Measurements from ENCODE around the gene RMRP. TPM values are rescaled to one million over a fixed set of nuclear protein-coding genes. Genes with fewer than 3 reads are reported as not detected.

The RMRP gene
- total and polyA plus RNA-seq, 7 experiments from 2014 or later, result 49.2 to 11,273 (median 7,741) TPM; not detected in 1

DNA sequence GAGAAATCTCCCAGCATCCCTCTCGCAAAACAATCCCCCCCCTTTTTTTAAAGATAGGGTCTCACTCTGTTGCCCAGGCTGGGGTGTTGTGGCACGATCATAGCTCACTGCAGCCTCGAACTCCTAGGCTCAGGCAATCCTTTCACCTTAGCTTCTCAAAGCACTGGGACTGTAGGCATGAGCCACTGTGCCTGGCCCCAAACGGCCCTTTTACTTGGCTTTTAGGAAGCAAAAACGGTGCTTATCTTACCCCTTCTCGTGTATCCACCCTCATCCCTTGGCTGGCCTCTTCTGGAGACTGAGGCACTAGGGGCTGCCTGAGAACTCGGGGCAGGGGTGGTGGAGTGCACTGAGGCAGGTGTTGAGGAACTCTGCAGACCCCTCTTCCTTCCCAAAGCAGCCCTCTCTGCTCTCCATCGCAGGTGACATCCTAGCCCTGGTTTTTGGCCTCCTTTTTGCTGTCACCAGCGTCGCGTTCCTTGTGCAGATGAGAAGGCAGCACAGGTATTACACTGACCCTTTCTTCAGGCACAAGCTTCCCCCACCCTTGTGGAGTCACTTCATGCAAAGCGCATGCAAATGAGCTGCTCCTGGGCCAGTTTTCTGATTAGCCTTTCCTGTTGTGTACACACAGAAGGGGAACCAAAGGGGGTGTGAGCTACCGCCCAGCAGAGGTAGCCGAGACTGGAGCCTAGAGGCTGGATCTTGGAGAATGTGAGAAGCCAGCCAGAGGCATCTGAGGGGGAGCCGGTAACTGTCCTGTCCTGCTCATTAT is 22.7 kb upstream of the RMRP start:
- H3K9me3 ChIP-seq (ENCODE audit: control insufficient read depth in 2 of 3, low read length in 3 of 3), result no peaks in the 10 kb centered on the region
- H3K4me3 ChIP-seq (ENCODE audit: low read length), result no peak overlapping the region
- no peak overlapping the region for H3K27ac ChIP-seq (ENCODE audit: low read depth, low read length)
- H3K27me3 Mint-ChIP-seq, result peaks cover 0 to 16% (median 3%) of the 10 kb centered on the region in 5 donors
- peaks cover 0 to 4% (median 0%) of the 10 kb centered on the region in 5 donors for H3K36me3 Mint-ChIP-seq
- no peak overlapping the region for H3K27ac Mint-ChIP-seq
- ATAC-seq (no peak), DNase-seq (no peak)
- H3K4me3 Mint-ChIP-seq, result no peak overlapping the region
- CTCF ChIA-PET, result no interaction called here
- POLR2A ChIA-PET, result no interaction called here
- no peaks in the 10 kb centered on the region for H3K27me3 ChIP-seq (ENCODE audit: control insufficient read depth in 2 of 2, insufficient read depth in 2 of 2, low read length in 2 of 2)
- peaks cover 5 to 12% (median 9%) of the 10 kb centered on the region in 7 donors for H3K4me1 Mint-ChIP-seq
- peaks cover 0 to 12% (median 0%) of the 10 kb centered on the region in 3 experiments for H3K36me3 ChIP-seq (ENCODE audit: control insufficient read depth in 2 of 3, insufficient read depth in 3 of 3, low read length in 3 of 3)
- H3K4me1 ChIP-seq (ENCODE audit: control insufficient read depth in 2 of 2, insufficient read depth in 2 of 2, low read length in 2 of 2), result peaks cover 0 to 6% of the 10 kb centered on the region in 2 donors
- intact Hi-C loops (cut with micrococcal nuclease), result no loop called here
- H3K9me3 Mint-ChIP-seq, result no peaks in the 10 kb centered on the region

DNA sequence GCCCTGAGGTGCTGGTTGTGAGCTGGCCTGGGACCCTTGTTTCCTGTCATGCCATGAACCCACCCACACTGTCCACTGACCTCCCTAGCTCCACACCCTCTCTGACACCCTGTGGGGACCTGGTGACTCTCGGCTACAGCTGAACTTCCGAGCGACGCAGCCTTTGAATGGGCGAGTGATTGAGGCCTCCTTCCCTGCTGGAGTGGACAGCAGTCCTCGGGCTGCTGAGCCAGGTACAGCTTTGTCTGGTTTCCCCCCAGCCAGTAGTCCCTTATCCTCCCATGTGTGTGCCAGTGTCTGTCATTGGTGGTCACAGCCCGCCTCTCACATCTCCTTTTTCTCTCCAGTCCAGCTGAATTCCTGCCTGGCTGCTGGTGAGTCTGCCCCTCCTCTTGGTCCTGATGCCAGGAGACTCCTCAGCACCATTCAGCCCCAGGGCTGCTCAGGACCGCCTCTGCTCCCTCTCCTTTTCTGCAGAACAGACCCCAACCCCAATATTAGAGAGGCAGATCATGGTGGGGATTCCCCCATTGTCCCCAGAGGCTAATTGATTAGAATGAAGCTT is 22.0 kb upstream of the RMRP start:
- Histone ChIP-seq H3K27me3 (ENCODE audit: control insufficient read depth in 2 of 2, insufficient read depth in 2 of 2, low read length in 2 of 2) (no peaks in the 10 kb centered on the region), H3K36me3 (ENCODE audit: control insufficient read depth in 2 of 3, insufficient read depth in 3 of 3, low read length in 3 of 3) (peaks cover 0 to 7% (median 0%) of the 10 kb centered on the region in 3 experiments), H3K4me3 (ENCODE audit: low read length) (no peak overlapping the region), H3K27ac (ENCODE audit: low read depth, low read length) (no peak overlapping the region), H3K4me1 (ENCODE audit: control insufficient read depth in 2 of 2, insufficient read depth in 2 of 2, low read length in 2 of 2) (peaks cover 0 to 11% of the 10 kb centered on the region in 2 donors), H3K9me3 (ENCODE audit: control insufficient read depth in 2 of 3, low read length in 3 of 3) (no peaks in the 10 kb centered on the region)
- no peaks in the 10 kb centered on the region for H3K9me3 Mint-ChIP-seq
- peaks cover 0 to 16% (median 3%) of the 10 kb centered on the region in 5 donors for H3K27me3 Mint-ChIP-seq
- DNase-seq (no peak), ATAC-seq (no peak)
- intact Hi-C loops (cut with micrococcal nuclease), result no loop called here
- ChIA-PET POLR2A (interaction anchor here (1.0 kb wide), 1 partner anchor 15 kb away, joined by 3 read pairs; the partner anchor contains the start of gene ARHGEF39), CTCF (no interaction called here)
- peaks cover 0 to 4% (median 0%) of the 10 kb centered on the region in 5 donors for H3K36me3 Mint-ChIP-seq
- no peak overlapping the region for H3K4me3 Mint-ChIP-seq
- peaks cover 5 to 13% (median 9%) of the 10 kb centered on the region in 7 donors for H3K4me1 Mint-ChIP-seq
- H3K27ac Mint-ChIP-seq, result no peak overlapping the region

DNA sequence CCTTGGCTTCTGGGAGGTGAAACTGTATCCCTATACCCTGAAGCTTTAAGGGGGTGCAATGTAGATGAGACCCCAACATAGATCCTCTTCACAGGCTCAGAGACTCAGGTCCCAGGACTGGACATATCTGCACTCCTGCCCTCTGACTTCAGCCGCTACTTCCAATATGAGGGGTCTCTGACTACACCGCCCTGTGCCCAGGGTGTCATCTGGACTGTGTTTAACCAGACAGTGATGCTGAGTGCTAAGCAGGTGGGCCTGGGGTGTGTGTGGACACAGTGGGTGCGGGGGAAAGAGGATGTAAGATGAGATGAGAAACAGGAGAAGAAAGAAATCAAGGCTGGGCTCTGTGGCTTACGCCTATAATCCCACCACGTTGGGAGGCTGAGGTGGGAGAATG is 21.3 kb upstream of the RMRP start:
- H3K27ac ChIP-seq (ENCODE audit: low read depth, low read length), result no peak overlapping the region
- DNase-seq (no peak), ATAC-seq (no peak)
- H3K27me3 ChIP-seq (ENCODE audit: control insufficient read depth in 2 of 2, insufficient read depth in 2 of 2, low read length in 2 of 2), result peaks cover 0 to 3% of the 10 kb centered on the region in 2 donors
- intact Hi-C loops (cut with micrococcal nuclease), result no loop called here
- H3K4me1 Mint-ChIP-seq, result peaks cover 11 to 20% (median 14%) of the 10 kb centered on the region in 7 donors
- no peaks in the 10 kb centered on the region for H3K9me3 Mint-ChIP-seq
- H3K36me3 ChIP-seq (ENCODE audit: control insufficient read depth in 2 of 3, insufficient read depth in 3 of 3, low read length in 3 of 3), result peaks cover 0 to 4% (median 0%) of the 10 kb centered on the region in 3 experiments
- ChIA-PET CTCF (interaction anchor here (0.5 kb wide), 1 partner anchor 34 kb away, joined by 3 read pairs; no protein-coding TSS in a partner anchor), POLR2A (interaction anchor here (1.0 kb wide), 1 partner anchor 14 kb away, joined by 3 read pairs; the partner anchor contains the start of gene ARHGEF39)
- H3K4me3 ChIP-seq (ENCODE audit: low read length), result no peak overlapping the region
- no peak overlapping the region for H3K27ac Mint-ChIP-seq
- no peaks in the 10 kb centered on the region for H3K9me3 ChIP-seq (ENCODE audit: control insufficient read depth in 2 of 3, low read length in 3 of 3)
- H3K4me3 Mint-ChIP-seq, result peak overlapping the region in 1 of 10 donors; percentile 34
- H3K36me3 Mint-ChIP-seq, result peaks cover 0 to 5% (median 0%) of the 10 kb centered on the region in 5 donors
- peaks cover 0 to 11% of the 10 kb centered on the region in 2 donors for H3K4me1 ChIP-seq (ENCODE audit: control insufficient read depth in 2 of 2, insufficient read depth in 2 of 2, low read length in 2 of 2)
- H3K27me3 Mint-ChIP-seq, result peaks cover 0 to 23% (median 9%) of the 10 kb centered on the region in 5 donors

DNA sequence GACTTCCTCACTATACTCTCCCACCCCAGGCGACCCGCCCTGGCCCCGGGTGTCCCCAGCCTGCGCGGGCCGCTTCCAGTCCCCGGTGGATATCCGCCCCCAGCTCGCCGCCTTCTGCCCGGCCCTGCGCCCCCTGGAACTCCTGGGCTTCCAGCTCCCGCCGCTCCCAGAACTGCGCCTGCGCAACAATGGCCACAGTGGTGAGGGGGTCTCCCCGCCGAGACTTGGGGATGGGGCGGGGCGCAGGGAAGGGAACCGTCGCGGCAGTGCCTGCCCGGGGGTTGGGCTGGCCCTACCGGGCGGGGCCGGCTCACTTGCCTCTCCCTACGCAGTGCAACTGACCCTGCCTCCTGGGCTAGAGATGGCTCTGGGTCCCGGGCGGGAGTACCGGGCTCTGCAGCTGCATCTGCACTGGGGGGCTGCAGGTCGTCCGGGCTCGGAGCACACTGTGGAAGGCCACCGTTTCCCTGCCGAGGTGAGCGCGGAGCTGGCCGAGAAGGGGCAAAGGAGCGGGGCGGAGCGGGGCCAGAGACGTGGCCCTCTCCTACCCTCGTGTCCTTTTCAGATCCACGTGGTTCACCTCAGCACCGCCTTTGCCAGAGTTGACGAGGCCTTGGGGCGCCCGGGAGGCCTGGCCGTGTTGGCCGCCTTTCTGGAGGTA is 18.0 kb upstream of the RMRP start:
- POLR2A ChIA-PET, result interaction anchor here (0.8 to 1.6 kb wide), 6 partner anchors 10 to 28 kb away, joined by 3 to 7 read pairs (median 4); partner anchors contain the start of genes CCDC107 and RMRP
- peaks cover 0 to 4% of the 10 kb centered on the region in 2 donors for H3K27me3 ChIP-seq (ENCODE audit: control insufficient read depth in 2 of 2, insufficient read depth in 2 of 2, low read length in 2 of 2)
- CTCF ChIA-PET, result interaction anchor here (0.8 to 4.4 kb wide), 6 partner anchors 13 to 166 kb away, joined by 3 to 21 read pairs (median 3); no protein-coding TSS in a partner anchor
- H3K27ac ChIP-seq (ENCODE audit: low read depth, low read length), result no peak overlapping the region
- peaks cover 0 to 11% of the 10 kb centered on the region in 2 donors for H3K4me1 ChIP-seq (ENCODE audit: control insufficient read depth in 2 of 2, insufficient read depth in 2 of 2, low read length in 2 of 2)
- intact Hi-C loops (cut with micrococcal nuclease), result loop anchor here in 1 of 2 donors (1.0 to 2.0 kb wide), 2 partner anchors 12 to 15 kb away; no protein-coding TSS in a partner anchor
- peak overlapping the region; percentile 53 to 89 (median 76) for H3K4me3 Mint-ChIP-seq
- H3K36me3 Mint-ChIP-seq, result peaks cover 0 to 5% (median 0%) of the 10 kb centered on the region in 5 donors
- H3K4me1 Mint-ChIP-seq, result peaks cover 8 to 20% (median 14%) of the 10 kb centered on the region in 7 donors
- H3K4me3 ChIP-seq (ENCODE audit: low read length), result peak overlapping the region; percentile 39
- H3K9me3 Mint-ChIP-seq, result no peaks in the 10 kb centered on the region
- H3K27me3 Mint-ChIP-seq, result peaks cover 0 to 35% (median 9%) of the 10 kb centered on the region in 5 donors
- DNase-seq, result peak in 4 of 9 donors; percentile 12 to 41 (median 27)
- no peaks in the 10 kb centered on the region for H3K36me3 ChIP-seq (ENCODE audit: control insufficient read depth in 2 of 3, insufficient read depth in 3 of 3, low read length in 3 of 3)
- H3K9me3 ChIP-seq (ENCODE audit: control insufficient read depth in 2 of 3, low read length in 3 of 3), result no peaks in the 10 kb centered on the region
- peak overlapping the region in 3 of 9 donors; percentile 18 to 79 (median 33) for H3K27ac Mint-ChIP-seq
- peak; percentile 74 for ATAC-seq

DNA sequence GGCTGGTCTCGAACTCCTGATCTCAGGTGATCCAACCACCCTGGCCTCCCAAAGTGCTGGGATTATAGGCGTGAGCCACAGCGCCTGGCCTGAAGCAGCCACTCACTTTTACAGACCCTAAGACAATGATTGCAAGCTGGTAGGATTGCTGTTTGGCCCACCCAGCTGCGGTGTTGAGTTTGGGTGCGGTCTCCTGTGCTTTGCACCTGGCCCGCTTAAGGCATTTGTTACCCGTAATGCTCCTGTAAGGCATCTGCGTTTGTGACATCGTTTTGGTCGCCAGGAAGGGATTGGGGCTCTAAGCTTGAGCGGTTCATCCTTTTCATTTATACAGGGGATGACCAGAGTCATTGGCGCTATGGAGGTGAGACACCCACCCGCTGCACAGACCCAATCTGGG is 17.4 kb upstream of the RMRP start:
- H3K36me3 Mint-ChIP-seq, result peaks cover 0 to 5% (median 0%) of the 10 kb centered on the region in 5 donors

DNA sequence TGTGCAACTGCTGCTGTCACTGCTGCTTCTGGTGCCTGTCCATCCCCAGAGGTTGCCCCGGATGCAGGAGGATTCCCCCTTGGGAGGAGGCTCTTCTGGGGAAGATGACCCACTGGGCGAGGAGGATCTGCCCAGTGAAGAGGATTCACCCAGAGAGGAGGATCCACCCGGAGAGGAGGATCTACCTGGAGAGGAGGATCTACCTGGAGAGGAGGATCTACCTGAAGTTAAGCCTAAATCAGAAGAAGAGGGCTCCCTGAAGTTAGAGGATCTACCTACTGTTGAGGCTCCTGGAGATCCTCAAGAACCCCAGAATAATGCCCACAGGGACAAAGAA is 16.2 kb upstream of the RMRP start:
- H3K4me1 ChIP-seq (ENCODE audit: control insufficient read depth in 2 of 2, insufficient read depth in 2 of 2, low read length in 2 of 2), result peaks cover 0 to 11% of the 10 kb centered on the region in 2 donors
- Mint-ChIP-seq H3K4me1 (peaks cover 8 to 20% (median 14%) of the 10 kb centered on the region in 7 donors), H3K27me3 (peaks cover 0 to 35% (median 9%) of the 10 kb centered on the region in 5 donors), H3K9me3 (no peaks in the 10 kb centered on the region), H3K27ac (no peak overlapping the region), H3K36me3 (peaks cover 0 to 5% (median 0%) of the 10 kb centered on the region in 5 donors), H3K4me3 (peak overlapping the region in 3 of 10 donors; percentile 59 to 89 (median 62))
- H3K36me3 ChIP-seq (ENCODE audit: control insufficient read depth in 2 of 3, insufficient read depth in 3 of 3, low read length in 3 of 3), result no peaks in the 10 kb centered on the region
- no peak overlapping the region for H3K27ac ChIP-seq (ENCODE audit: low read depth, low read length)
- H3K4me3 ChIP-seq (ENCODE audit: low read length), result no peak overlapping the region
- intact Hi-C loops (cut with micrococcal nuclease), result no loop called here
- ATAC-seq (no peak), DNase-seq (no peak)
- CTCF ChIA-PET, result interaction anchor here (0.8 to 4.4 kb wide), 3 partner anchors 22 to 28 kb away, joined by 3 to 21 read pairs (median 3); no protein-coding TSS in a partner anchor
- POLR2A ChIA-PET, result interaction anchor here (1.1 kb wide), 1 partner anchor 9 kb away, joined by 3 read pairs; the partner anchor contains the start of gene ARHGEF39
- H3K9me3 ChIP-seq (ENCODE audit: control insufficient read depth in 2 of 3, low read length in 3 of 3), result no peaks in the 10 kb centered on the region
- H3K27me3 ChIP-seq (ENCODE audit: control insufficient read depth in 2 of 2, insufficient read depth in 2 of 2, low read length in 2 of 2), result peaks cover 0 to 4% of the 10 kb centered on the region in 2 donors

More for the DNA sequence above, 17.4 kb upstream of the RMRP start:
- ChIA-PET POLR2A (interaction anchor here (0.7 to 1.6 kb wide), 7 partner anchors 9 to 237 kb away, joined by 3 to 7 read pairs (median 4); partner anchors contain the start of genes CCDC107 and RMRP), CTCF (interaction anchor here (0.9 to 4.4 kb wide), 3 partner anchors 13 to 26 kb away, joined by 3 to 21 read pairs (median 3); no protein-coding TSS in a partner anchor)
- Mint-ChIP-seq H3K27ac (no peak overlapping the region), H3K4me3 (peak overlapping the region; percentile 17 to 89 (median 72)), H3K27me3 (peaks cover 0 to 35% (median 9%) of the 10 kb centered on the region in 5 donors), H3K9me3 (no peaks in the 10 kb centered on the region), H3K4me1 (peaks cover 8 to 20% (median 14%) of the 10 kb centered on the region in 7 donors)
- intact Hi-C loops (cut with micrococcal nuclease), result no loop called here
- Histone ChIP-seq H3K27ac (ENCODE audit: low read depth, low read length) (no peak overlapping the region), H3K9me3 (ENCODE audit: control insufficient read depth in 2 of 3, low read length in 3 of 3) (no peaks in the 10 kb centered on the region), H3K4me3 (ENCODE audit: low read length) (peak overlapping the region; percentile 39), H3K4me1 (ENCODE audit: control insufficient read depth in 2 of 2, insufficient read depth in 2 of 2, low read length in 2 of 2) (peaks cover 0 to 11% of the 10 kb centered on the region in 2 donors), H3K27me3 (ENCODE audit: control insufficient read depth in 2 of 2, insufficient read depth in 2 of 2, low read length in 2 of 2) (peaks cover 0 to 4% of the 10 kb centered on the region in 2 donors), H3K36me3 (ENCODE audit: control insufficient read depth in 2 of 3, insufficient read depth in 3 of 3, low read length in 3 of 3) (no peaks in the 10 kb centered on the region)
- ATAC-seq, result peak; percentile 5
- DNase-seq, result no peak

Data from naive thymus-derived CD4-positive, alpha-beta T cell (primary cell).